Smooth muscle cell (in vitro differentiated cells): ENCODE measurements around the gene SMTNL2. TPM values are rescaled to one million over a fixed set of nuclear protein-coding genes. Genes with fewer than 3 reads are reported as not detected.
"Not testable (repeated sequence)": the region's sequence is repeated elsewhere in the genome, so short reads cannot be mapped to it uniquely, and the experiment has no call there.

Source experiments
- DNase-seq: peaks from one replicate; lab custom pipeline; 2025; ENCODE audit not compliant: unreplicated experiment; lab: John Stamatoyannopoulos, UW
- H2AFZ ChIP-seq: fragments of 200-600 bp; sonication (generic); 2 replicates; pipeline ENCODE4 v1.6.0; 2016; ENCODE audit warnings: antibody characterized with exemption, low read depth, mild to moderate bottlenecking
- H3F3A ChIP-seq: fragments of 200-600 bp; sonication (generic); 2 replicates; pipeline ENCODE4 v1.6.0; 2017; ENCODE audit warnings: antibody characterized with exemption, low read depth
- H3K27ac ChIP-seq: fragments of 200-600 bp; sonication (generic); 2 replicates; pipeline ENCODE4 v1.5.1; 2016; ENCODE audit warnings: low read depth, mild to moderate bottlenecking
- H3K27me3 ChIP-seq: fragments of 200-600 bp; sonication (generic); 2 replicates; pipeline ENCODE4 v1.6.1; 2016; ENCODE audit warnings: low read depth, mild to moderate bottlenecking
- H3K36me3 ChIP-seq: fragments of 200-600 bp; sonication (generic); 2 replicates; pipeline ENCODE4 v1.5.1; 2016; ENCODE audit warnings: low read depth
- H3K4me1 ChIP-seq: fragments of 200-600 bp; sonication (generic); 2 replicates; pipeline ENCODE4 v1.5.1; 2016; ENCODE audit warnings: low read depth
- H3K4me2 ChIP-seq: fragments of 200-600 bp; sonication (generic); 2 replicates; pipeline ENCODE4 v1.6.0; 2016; ENCODE audit warnings: mild to moderate bottlenecking
- H3K4me3 ChIP-seq: fragments of 200-600 bp; sonication (generic); 2 replicates; pipeline ENCODE4 v1.5.1; 2016; ENCODE audit warnings: mild to moderate bottlenecking
- H3K79me2 ChIP-seq: fragments of 200-600 bp; sonication (generic); 2 replicates; pipeline ENCODE4 v1.6.0; 2016; ENCODE audit warnings: low read depth, mild to moderate bottlenecking
- H3K9ac ChIP-seq: fragments of 200-600 bp; sonication (generic); 2 replicates; pipeline ENCODE4 v1.6.0; 2016; ENCODE audit warnings: low read depth
- H3K9me3 ChIP-seq: fragments of 200-600 bp; sonication (generic); replicated peaks from 2 replicates; pipeline ENCODE4 v1.5.1; 2016; ENCODE audit warnings: low read depth
- H4K20me1 ChIP-seq: fragments of 200-600 bp; sonication (generic); 2 replicates; pipeline ENCODE4 v1.6.0; 2016; ENCODE audit warnings: low read depth
- CTCF ChIP-seq: fragments of 200-600 bp; sonication (generic); IDR thresholded peaks from 2 replicates; pipeline ENCODE4 v1.5.1; 2017; ENCODE audit warnings: borderline replicate concordance, mild to moderate bottlenecking, antibody characterized with exemption; ENCODE audit not compliant: insufficient read depth, poor library complexity, severe bottlenecking
- WGBS: methylation state at CpG from one replicate; pipeline ENCODE4 v1.1.7; 2016; ENCODE audit warnings: low lambda C conversion rate; 5-methylcytosine and 5-hydroxymethylcytosine counted together
- polyA plus RNA-seq: library from polyadenylated mRNA; unstranded; fragments of >200 nt; fragmentation: Nextera tagmentation; extraction: Ambion mirVana; gene quantifications from 2 replicates; pipeline ENCODE4 v1.2.1, GENCODE V29; 2016
- total RNA-seq: library from RNA; depleted of rRNA; stranded (reverse); fragments of >200 nt; gene quantifications from 2 replicates; pipeline ENCODE4 v1.2.3, GENCODE V29; 2014

Gene SMTNL2
- total and polyA plus RNA-seq, 2 experiments from 2014 or later: 5.1 to 8.3 TPM

GRCh38 chr17:4645642-4646041 is 61.3 kb downstream of the SMTNL2 start:
- Histone ChIP-seq H4K20me1 (no peaks in the 10 kb centered on the region), H3K4me3 (no peak overlapping the region), H3K9ac (no peak overlapping the region), H3K9me3 (no peaks in the 10 kb centered on the region), H3K27me3 (peaks cover 44% of the 10 kb centered on the region), H3K79me2 (no peaks in the 10 kb centered on the region), H3K4me2 (no peak overlapping the region), H3K27ac (no peak overlapping the region), H3K4me1 (peaks cover 9% of the 10 kb centered on the region), H3F3A (no peaks in the 10 kb centered on the region), H3K36me3 (no peaks in the 10 kb centered on the region), H2AFZ (no peak overlapping the region)
- DNase-seq: no peak
- WGBS: 80% methylated on average over 5 of the region's 5 CpGs
- no peak for TF ChIP-seq CTCF

- TF ChIP-seq CTCF: no peak
- no peaks in the 10 kb centered on the region for H3K9me3 ChIP-seq
- WGBS: 79% methylated on average over 2 of the region's 2 CpGs
- H3F3A ChIP-seq: no peaks in the 10 kb centered on the region
- H3K36me3 ChIP-seq: no peaks in the 10 kb centered on the region
- H3K27me3 ChIP-seq: peaks cover 13% of the 10 kb centered on the region
- no peaks in the 10 kb centered on the region for H3K79me2 ChIP-seq
- no peak for DNase-seq
- no peak overlapping the region for H2AFZ ChIP-seq
- H3K27ac ChIP-seq: no peak overlapping the region
- H3K4me3 ChIP-seq: no peak overlapping the region
- no peaks in the 10 kb centered on the region for H3K4me1 ChIP-seq
- no peak overlapping the region for H3K4me2 ChIP-seq
- no peaks in the 10 kb centered on the region for H4K20me1 ChIP-seq
- H3K9ac ChIP-seq: no peak overlapping the region
Measured at GRCh38 chr17:4648741-4649140, 64.4 kb downstream of the SMTNL2 start.

GRCh38 chr17:4652997-4653396 is 68.7 kb downstream of the SMTNL2 start:
- no peaks in the 10 kb centered on the region for H3K9me3 ChIP-seq
- no peak overlapping the region for H3K4me2 ChIP-seq
- H3K4me3 ChIP-seq: no peak overlapping the region
- H3F3A ChIP-seq: peaks cover 2% of the 10 kb centered on the region
- H3K79me2 ChIP-seq: no peaks in the 10 kb centered on the region
- no peak overlapping the region for H3K27ac ChIP-seq
- no peaks in the 10 kb centered on the region for H3K36me3 ChIP-seq
- TF ChIP-seq CTCF: no peak
- DNase-seq: no peak
- no peak overlapping the region for H3K9ac ChIP-seq
- no peak overlapping the region for H2AFZ ChIP-seq
- 76% methylated on average over 5 of the region's 5 CpGs for WGBS
- H3K4me1 ChIP-seq: no peaks in the 10 kb centered on the region
- no peaks in the 10 kb centered on the region for H4K20me1 ChIP-seq
- H3K27me3 ChIP-seq: no peaks in the 10 kb centered on the region

- H3K27ac ChIP-seq, H3K9ac ChIP-seq, H4K20me1 ChIP-seq, H3K9me3 ChIP-seq, H3K4me2 ChIP-seq, H3K79me2 ChIP-seq, H3K27me3 ChIP-seq, H3K36me3 ChIP-seq, DNase-seq, H3K4me1 ChIP-seq, H2AFZ ChIP-seq, H3K4me3 ChIP-seq: not testable (repeated sequence)
- peaks cover 22% of the 10 kb centered on the region for H3F3A ChIP-seq
- WGBS: 89% methylated on average over 7 of the region's 7 CpGs
Measured at GRCh38 chr17:4655933-4656332, 71.6 kb downstream of the SMTNL2 start.
